SHP77 (cell line): ENCODE results near the gene POU2F3.

Source experiments
- DNase-seq, 2 experiments: peaks; one replicate each; lab custom pipeline; 2025; lab: John Stamatoyannopoulos, UW

Gene POU2F3

GRCh38 chr11:120342226-120342625 lies 102.3 kb downstream of the POU2F3 start:
- DNase-seq: no peak

- DNase-seq: no peak
These were observed 102.7 kb downstream of the POU2F3 start for GRCh38 chr11:120342678-120343077.

GRCh38 chr11:120343429-120343828 lies 103.5 kb downstream of the POU2F3 start:
- DNase-seq: no peak

- no peak for DNase-seq
These were observed 104.5 kb downstream of the POU2F3 start for GRCh38 chr11:120344302-120345004.

GRCh38 chr11:120346233-120346632 lies 106.3 kb downstream of the POU2F3 start:
- no peak for DNase-seq

GRCh38 chr11:120350637-120351036 lies 110.7 kb downstream of the POU2F3 start:
- DNase-seq: no peak

GRCh38 chr11:120352405-120352804 lies 112.5 kb downstream of the POU2F3 start:
- no peak for DNase-seq

GRCh38 chr11:120354068-120354467 lies 114.1 kb downstream of the POU2F3 start:
- no peak for DNase-seq

- no peak for DNase-seq
These were observed 114.8 kb downstream of the POU2F3 start for GRCh38 chr11:120354779-120355178.

GRCh38 chr11:120357620-120358019 lies 117.7 kb downstream of the POU2F3 start:
- no peak for DNase-seq

GRCh38 chr11:120358729-120359128 lies 118.8 kb downstream of the POU2F3 start:
- DNase-seq: no peak

GRCh38 chr11:120363436-120363835 lies 123.5 kb downstream of the POU2F3 start:
- DNase-seq: no peak

- DNase-seq: no peak
These were observed 125.6 kb downstream of the POU2F3 start for GRCh38 chr11:120365512-120365911.
